ENCODE results near the gene PTPN4. TPM values are rescaled to one million over a fixed set of nuclear protein-coding genes. Genes with fewer than 3 reads are reported as not detected.

The PTPN4 gene
- total RNA-seq, 1 experiment from 2014 or later = 60.7 TPM

GRCh38 chr2:119715409-119716283 is 44.1 kb upstream of the PTPN4 start:
- DNase-seq = no peak
- H3K4me2 ChIP-seq = no peak overlapping the region
- BruUV-seq (replicated peaks) = no TSS peak

GRCh38 chr2:119716284-119716672 is 43.4 kb upstream of the PTPN4 start:
- peaks cover 4% of the 10 kb centered on the region; the same call in 1 of the 2 replicates for H3K4me1 ChIP-seq (replicated peaks; ENCODE audit: insufficient read depth)
- H3K4me3 ChIP-seq = no peak overlapping the region
- H3K4me2 ChIP-seq = no peak overlapping the region
- no peaks in the 10 kb centered on the region for H3F3A ChIP-seq (ENCODE audit: insufficient read depth, low read depth)
- intact Hi-C loops (cut with micrococcal nuclease; ENCODE audit: unreplicated experiment) = no loop called here
- peaks cover 31% of the 10 kb centered on the region for H3K27me3 ChIP-seq (ENCODE audit: insufficient read depth, low read depth)
- no peak overlapping the region for H3K27ac ChIP-seq
- BruUV-seq (replicated peaks) = no TSS peak
- no peaks in the 10 kb centered on the region for H3K9me3 ChIP-seq (ENCODE audit: insufficient read depth, low read depth)
- no peaks in the 10 kb centered on the region for H3K36me3 ChIP-seq (ENCODE audit: low read depth)
- ChIA-PET CTCF (no interaction called here), POLR2A (ENCODE audit: unreplicated experiment) (no interaction called here)
- no peak overlapping the region for H2AFZ ChIP-seq
- H3K79me2 ChIP-seq (ENCODE audit: low read depth) = no peaks in the 10 kb centered on the region
- TF ChIP-seq EZH2 (IDR thresholded peaks at IDR 0.05; ENCODE audit: low read depth) (no peak), CTCF (conservative IDR thresholded peaks at IDR 0.05) (no peak)
- no peaks in the 10 kb centered on the region for H3K9me2 ChIP-seq (ENCODE audit: insufficient read depth)
- DNase-seq = no peak
- no peaks in the 10 kb centered on the region for H4K20me1 ChIP-seq (ENCODE audit: insufficient read depth)

More at GRCh38 chr2:119715409-119716283, 44.1 kb upstream of the PTPN4 start:
- no peaks in the 10 kb centered on the region for H3K36me3 ChIP-seq (ENCODE audit: low read depth)
- H3K27ac ChIP-seq = no peak overlapping the region
- no peaks in the 10 kb centered on the region for H3K79me2 ChIP-seq (ENCODE audit: low read depth)
- H3K9me3 ChIP-seq (ENCODE audit: insufficient read depth, low read depth) = no peaks in the 10 kb centered on the region
- H3K9me2 ChIP-seq (ENCODE audit: insufficient read depth) = no peaks in the 10 kb centered on the region
- no peak overlapping the region for H3K4me3 ChIP-seq
- ChIA-PET POLR2A (ENCODE audit: unreplicated experiment) (no interaction called here), CTCF (no interaction called here)
- H3K27me3 ChIP-seq (ENCODE audit: insufficient read depth, low read depth) = peaks cover 31% of the 10 kb centered on the region
- intact Hi-C loops (cut with micrococcal nuclease; ENCODE audit: unreplicated experiment) = no loop called here
- H2AFZ ChIP-seq = no peak overlapping the region
- peaks cover 4% of the 10 kb centered on the region; the same call in 1 of the 2 replicates for H3K4me1 ChIP-seq (replicated peaks; ENCODE audit: insufficient read depth)
- H3F3A ChIP-seq (ENCODE audit: insufficient read depth, low read depth) = no peaks in the 10 kb centered on the region
- TF ChIP-seq CTCF (conservative IDR thresholded peaks at IDR 0.05) = no peak
- TF ChIP-seq EZH2 (IDR thresholded peaks at IDR 0.05; ENCODE audit: low read depth) = no peak
- no peaks in the 10 kb centered on the region for H4K20me1 ChIP-seq (ENCODE audit: insufficient read depth)

DNA sequence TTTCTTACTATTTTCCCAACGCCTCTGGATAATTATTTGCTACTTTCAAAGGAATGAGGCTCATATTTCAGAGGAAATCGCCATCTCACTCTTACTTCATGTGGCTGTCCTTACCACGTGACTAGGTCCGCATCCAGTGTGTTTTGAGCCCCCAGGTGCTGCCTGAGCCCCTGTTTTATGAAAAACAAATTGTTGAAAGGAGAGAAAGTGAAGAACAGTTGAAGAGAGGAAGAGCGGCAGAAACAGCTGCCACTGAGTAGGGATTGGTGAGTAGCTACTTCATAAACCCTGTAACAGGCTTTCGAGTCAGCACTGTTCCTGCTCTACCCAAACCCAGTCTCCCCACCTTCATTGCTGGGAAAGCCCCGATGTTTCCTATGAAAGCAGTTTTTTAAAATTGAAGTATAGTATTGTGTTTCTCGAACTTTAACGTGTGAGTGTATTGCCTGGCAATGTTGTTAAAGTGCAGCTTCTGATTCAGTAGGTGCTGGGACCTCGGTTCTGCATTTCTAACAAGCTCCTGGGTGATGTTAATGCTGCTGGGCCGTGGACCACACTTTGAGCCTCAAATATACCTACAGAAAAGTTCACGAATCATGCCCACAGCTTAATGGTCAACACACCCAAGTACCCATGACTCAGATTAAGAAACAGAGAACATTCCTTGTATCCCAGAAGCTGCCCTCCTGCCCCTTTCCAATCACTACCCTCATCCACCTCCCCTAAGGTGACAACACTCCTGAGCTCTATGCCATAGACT is 41.0 kb upstream of the PTPN4 start:
- Histone ChIP-seq H2AFZ (no peak overlapping the region), H3K27ac (no peak overlapping the region), H3K79me2 (ENCODE audit: low read depth) (no peaks in the 10 kb centered on the region), H3K36me3 (ENCODE audit: low read depth) (no peaks in the 10 kb centered on the region), H3K9me3 (ENCODE audit: insufficient read depth, low read depth) (no peaks in the 10 kb centered on the region), H3K4me1 (replicated peaks; ENCODE audit: insufficient read depth) (peaks cover 4% of the 10 kb centered on the region; the same call in 1 of the 2 replicates), H4K20me1 (ENCODE audit: insufficient read depth) (no peaks in the 10 kb centered on the region), H3K4me2 (no peak overlapping the region), H3K27me3 (ENCODE audit: insufficient read depth, low read depth) (peaks cover 29% of the 10 kb centered on the region), H3K4me3 (no peak overlapping the region), H3K9me2 (ENCODE audit: insufficient read depth) (no peaks in the 10 kb centered on the region), H3F3A (ENCODE audit: insufficient read depth, low read depth) (no peaks in the 10 kb centered on the region)
- ChIA-PET CTCF (interaction anchor here (0.5 kb wide), 1 partner anchor 456 kb away, joined by 3 read pairs; no protein-coding TSS in a partner anchor), POLR2A (ENCODE audit: unreplicated experiment) (no interaction called here)
- intact Hi-C loops (cut with micrococcal nuclease; ENCODE audit: unreplicated experiment) = no loop called here
- TF ChIP-seq CTCF (conservative IDR thresholded peaks at IDR 0.05) = no peak
- TF ChIP-seq EZH2 (IDR thresholded peaks at IDR 0.05; ENCODE audit: low read depth) = no peak
- DNase-seq = peak in 1 of 2 experiments; percentile 23
- BruUV-seq (replicated peaks) = no TSS peak

Measured in PC-9 (cell line).